Neural progenitor cell (in vitro differentiated cells): ENCODE measurements around the gene NBAS. TPM values are rescaled to one million over a fixed set of nuclear protein-coding genes. Genes with fewer than 3 reads are reported as not detected.

Source experiments
- DNase-seq: peaks from one replicate; pipeline ENCODE4 v3.0.0-alpha.2; 2016; ENCODE audit warnings: low spot score
- H2AFZ ChIP-seq: fragments of 200-600 bp; sonication (generic); replicated peaks from 2 replicates; pipeline ENCODE4 v1.6.1; 2016; ENCODE audit warnings: antibody characterized with exemption
- H3F3A ChIP-seq: fragments of 200-600 bp; sonication (generic); 2 replicates; pipeline ENCODE4 v1.6.1; 2016; ENCODE audit warnings: antibody characterized with exemption, low read depth
- H3K27ac ChIP-seq: fragments of 200-600 bp; sonication (generic); 2 replicates; pipeline ENCODE4 v1.5.1; 2016; ENCODE audit warnings: mild to moderate bottlenecking
- H3K27me3 ChIP-seq: fragments of 200-600 bp; sonication (generic); 2 replicates; pipeline ENCODE4 v1.6.1; 2016; ENCODE audit warnings: mild to moderate bottlenecking, moderate library complexity
- H3K36me3 ChIP-seq: fragments of 200-600 bp; sonication (generic); 2 replicates; pipeline ENCODE4 v1.5.1; 2016
- H3K4me1 ChIP-seq: fragments of 200-600 bp; sonication (generic); 2 replicates; pipeline ENCODE4 v1.6.1; 2016; ENCODE audit warnings: mixed run types
- H3K4me2 ChIP-seq: fragments of 200-600 bp; sonication (generic); 2 replicates; pipeline ENCODE4 v1.6.1; 2016
- H3K4me3 ChIP-seq: fragments of 200-600 bp; sonication (generic); 2 replicates; pipeline ENCODE4 v1.5.1; 2016
- H3K79me2 ChIP-seq: fragments of 200-600 bp; sonication (generic); 2 replicates; pipeline ENCODE4 v1.6.1; 2016; ENCODE audit warnings: low read depth
- H3K9ac ChIP-seq: fragments of 200-600 bp; sonication (generic); 2 replicates; pipeline ENCODE4 v1.6.1; 2016
- H3K9me3 ChIP-seq: fragments of 200-600 bp; sonication (generic); 2 replicates; pipeline ENCODE4 v1.5.1; 2016; ENCODE audit warnings: low read depth
- H4K20me1 ChIP-seq: fragments of 200-600 bp; sonication (generic); 2 replicates; pipeline ENCODE4 v1.6.1; 2016; ENCODE audit warnings: low read depth
- H3K27ac Mint-ChIP-seq: 3 replicates; pipeline ENCODE4 v1.8.0; 2021; ENCODE audit warnings: mixed read lengths
- H3K27me3 Mint-ChIP-seq: 2 replicates; pipeline ENCODE4 v1.8.0; 2022; ENCODE audit warnings: low read depth, mild to moderate bottlenecking, inconsistent platforms, moderate library complexity, mixed read lengths; ENCODE audit not compliant: insufficient read depth
- H3K36me3 Mint-ChIP-seq: 3 replicates; pipeline ENCODE4 v1.8.0; 2021; ENCODE audit warnings: mixed read lengths
- H3K4me1 Mint-ChIP-seq: 3 replicates; pipeline ENCODE4 v1.8.0; 2021; ENCODE audit warnings: mixed read lengths
- H3K4me3 Mint-ChIP-seq: 3 replicates; pipeline ENCODE4 v1.8.0; 2021; ENCODE audit warnings: mild to moderate bottlenecking, moderate library complexity, mixed read lengths
- H3K9me3 Mint-ChIP-seq: 3 replicates; pipeline ENCODE4 v1.8.0; 2020; ENCODE audit warnings: mixed read lengths
- EZH2 ChIP-seq: fragments of 200-600 bp; sonication (generic); IDR thresholded peaks from 2 replicates; pipeline ENCODE4 v1.6.1; 2017; ENCODE audit warnings: antibody characterized with exemption, mild to moderate bottlenecking, moderate library complexity
- EZH2phosphoT487 ChIP-seq: fragments of 200-600 bp; sonication (generic); IDR thresholded peaks from 2 replicates; pipeline ENCODE4 v1.6.1; 2017; ENCODE audit warnings: antibody characterized with exemption
- total RNA-seq: library from RNA; depleted of rRNA; stranded (reverse); fragments of >200 nt; gene quantifications from 2 replicates; pipeline ENCODE4 v1.2.3, GENCODE V29; 2015; ENCODE audit warnings: low replicate concordance
- TF ChIP-seq, protein P1 (sequence below): fragments of 200-600 bp; sonication (generic); IDR thresholded peaks from 2 replicates; pipeline ENCODE4 v1.5.1; 2017; ENCODE audit warnings: antibody characterized with exemption, mild to moderate bottlenecking

NBAS gene
- total RNA-seq, 1 donor from 2014 or later = 58.0 TPM

DNA sequence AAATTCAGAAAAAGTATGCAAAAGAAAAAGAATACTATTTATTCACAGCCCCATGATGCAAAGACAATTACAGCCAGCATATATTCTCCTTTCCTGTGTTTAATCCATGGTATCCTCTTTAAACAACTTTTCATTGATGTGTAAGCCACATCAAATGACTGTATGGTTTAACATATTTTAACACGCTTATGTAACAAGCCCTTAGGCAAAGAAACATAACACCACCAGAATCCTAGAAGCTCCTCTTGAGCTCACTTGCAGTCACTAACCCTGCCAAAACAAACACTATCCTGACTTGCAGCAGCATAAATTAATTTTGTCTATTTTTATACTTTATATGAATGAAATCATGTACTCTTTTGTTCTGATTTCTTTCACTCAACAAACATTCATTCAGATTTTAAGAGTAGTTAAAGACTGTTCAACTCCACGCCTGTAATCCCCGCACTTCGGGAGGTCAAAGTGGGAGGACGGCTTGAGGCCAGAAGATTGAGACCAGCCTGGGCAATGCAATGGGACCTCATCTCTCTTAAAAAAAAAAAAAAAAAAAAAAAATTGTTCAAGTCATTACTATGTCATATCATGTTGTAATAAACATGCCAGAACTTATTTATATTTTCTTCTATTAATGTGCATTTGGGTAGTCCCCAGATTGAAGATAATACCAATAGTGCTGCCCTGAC is 226.3 kb downstream of the NBAS start:
- Histone ChIP-seq H3K36me3 (no peaks in the 10 kb centered on the region), H4K20me1 (no peaks in the 10 kb centered on the region), H3K79me2 (no peaks in the 10 kb centered on the region), H3K4me1 (peaks cover 12% of the 10 kb centered on the region), H3K9ac (no peak overlapping the region), H3K4me2 (no peak overlapping the region), H3K4me3 (no peak overlapping the region), H3K27me3 (no peaks in the 10 kb centered on the region), H3K9me3 (no peaks in the 10 kb centered on the region), H2AFZ (no peak overlapping the region), H3K27ac (no peak overlapping the region), H3F3A (no peaks in the 10 kb centered on the region)
- Mint-ChIP-seq H3K27me3 (no peaks in the 10 kb centered on the region), H3K36me3 (peaks cover 7% of the 10 kb centered on the region), H3K27ac (no peak overlapping the region), H3K4me3 (no peak overlapping the region), H3K9me3 (no peaks in the 10 kb centered on the region), H3K4me1 (peaks cover 3% of the 10 kb centered on the region)
- TF ChIP-seq EZH2 (no peak), EZH2phosphoT487 (no peak)
- TF ChIP-seq, protein P1, sequence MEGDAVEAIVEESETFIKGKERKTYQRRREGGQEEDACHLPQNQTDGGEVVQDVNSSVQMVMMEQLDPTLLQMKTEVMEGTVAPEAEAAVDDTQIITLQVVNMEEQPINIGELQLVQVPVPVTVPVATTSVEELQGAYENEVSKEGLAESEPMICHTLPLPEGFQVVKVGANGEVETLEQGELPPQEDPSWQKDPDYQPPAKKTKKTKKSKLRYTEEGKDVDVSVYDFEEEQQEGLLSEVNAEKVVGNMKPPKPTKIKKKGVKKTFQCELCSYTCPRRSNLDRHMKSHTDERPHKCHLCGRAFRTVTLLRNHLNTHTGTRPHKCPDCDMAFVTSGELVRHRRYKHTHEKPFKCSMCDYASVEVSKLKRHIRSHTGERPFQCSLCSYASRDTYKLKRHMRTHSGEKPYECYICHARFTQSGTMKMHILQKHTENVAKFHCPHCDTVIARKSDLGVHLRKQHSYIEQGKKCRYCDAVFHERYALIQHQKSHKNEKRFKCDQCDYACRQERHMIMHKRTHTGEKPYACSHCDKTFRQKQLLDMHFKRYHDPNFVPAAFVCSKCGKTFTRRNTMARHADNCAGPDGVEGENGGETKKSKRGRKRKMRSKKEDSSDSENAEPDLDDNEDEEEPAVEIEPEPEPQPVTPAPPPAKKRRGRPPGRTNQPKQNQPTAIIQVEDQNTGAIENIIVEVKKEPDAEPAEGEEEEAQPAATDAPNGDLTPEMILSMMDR = no peak
- no peak for DNase-seq

DNA sequence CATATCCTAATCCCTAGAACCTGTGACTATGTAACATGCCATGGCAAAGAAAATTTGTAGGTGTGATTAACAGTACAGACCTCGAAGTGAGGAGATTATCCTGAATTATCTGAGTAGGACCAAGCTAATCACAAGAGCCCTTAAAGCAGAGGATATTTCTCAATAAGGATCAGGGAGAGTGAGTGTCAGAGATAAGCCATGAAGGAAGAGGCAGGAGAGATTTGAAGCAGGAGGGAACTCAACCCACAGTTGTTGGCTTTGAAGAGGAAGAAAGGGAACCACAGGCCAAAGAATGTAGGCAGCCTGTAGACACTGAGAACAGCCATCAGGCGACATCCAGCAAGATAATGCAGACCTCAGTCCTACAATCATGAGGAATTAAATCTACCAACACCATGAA is 229.3 kb downstream of the NBAS start:
- no peak overlapping the region for H3K4me2 ChIP-seq
- no peaks in the 10 kb centered on the region for H3K79me2 ChIP-seq
- Mint-ChIP-seq H3K4me3 (no peak overlapping the region), H3K27me3 (no peaks in the 10 kb centered on the region), H3K27ac (no peak overlapping the region), H3K4me1 (peaks cover 3% of the 10 kb centered on the region), H3K36me3 (peaks cover 5% of the 10 kb centered on the region), H3K9me3 (no peaks in the 10 kb centered on the region)
- H3K27me3 ChIP-seq = no peaks in the 10 kb centered on the region
- no peaks in the 10 kb centered on the region for H3K36me3 ChIP-seq
- DNase-seq = no peak
- no peak overlapping the region for H3K4me3 ChIP-seq
- no peak overlapping the region for H2AFZ ChIP-seq
- H3K9me3 ChIP-seq = no peaks in the 10 kb centered on the region
- H3F3A ChIP-seq = no peaks in the 10 kb centered on the region
- no peaks in the 10 kb centered on the region for H4K20me1 ChIP-seq
- H3K9ac ChIP-seq = no peak overlapping the region
- H3K4me1 ChIP-seq = peaks cover 12% of the 10 kb centered on the region
- no peak overlapping the region for H3K27ac ChIP-seq
- TF ChIP-seq, protein P1 = no peak
- no peak for TF ChIP-seq EZH2
- TF ChIP-seq EZH2phosphoT487 = no peak

DNA sequence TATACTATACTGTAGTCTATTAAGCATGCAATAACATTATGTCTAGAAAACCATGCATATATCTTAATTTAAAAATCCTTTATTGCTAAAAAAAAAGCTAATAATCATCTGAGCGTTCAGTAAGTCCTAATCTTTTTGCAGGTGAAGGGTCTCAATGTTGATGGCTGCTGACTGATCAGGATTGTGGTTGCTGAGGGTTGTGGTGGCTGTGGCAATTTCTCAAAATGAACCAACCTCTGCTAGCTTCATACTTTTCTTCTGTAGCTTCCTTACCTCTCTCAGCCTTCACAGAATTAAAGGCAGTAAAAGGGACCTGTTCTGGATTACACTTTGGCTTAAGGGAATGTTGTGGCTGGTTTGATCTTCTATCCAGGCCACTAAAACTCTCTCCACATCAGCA is 235.8 kb downstream of the NBAS start:
- Histone ChIP-seq H3K27me3 (no peaks in the 10 kb centered on the region), H4K20me1 (no peaks in the 10 kb centered on the region), H3K4me2 (no peak overlapping the region), H3F3A (no peaks in the 10 kb centered on the region), H3K9ac (no peak overlapping the region), H3K4me3 (no peak overlapping the region), H3K4me1 (no peaks in the 10 kb centered on the region), H3K79me2 (no peaks in the 10 kb centered on the region), H3K27ac (no peak overlapping the region), H3K9me3 (no peaks in the 10 kb centered on the region), H3K36me3 (no peaks in the 10 kb centered on the region), H2AFZ (no peak overlapping the region)
- DNase-seq = no peak
- Mint-ChIP-seq H3K4me1 (no peaks in the 10 kb centered on the region), H3K27me3 (no peaks in the 10 kb centered on the region), H3K36me3 (peaks cover 13% of the 10 kb centered on the region), H3K9me3 (peaks cover 3% of the 10 kb centered on the region), H3K4me3 (no peak overlapping the region), H3K27ac (no peak overlapping the region)
- TF ChIP-seq EZH2 = no peak
- TF ChIP-seq, protein P1 = no peak
- TF ChIP-seq EZH2phosphoT487 = no peak
